HL-60/S4 treated with retinoic acid at 250 ng/mL for 4 days and 3 days (cell line): ENCODE measurements around the gene SHF.

Source experiments
- in situ Hi-C: fragments of 300-500 bp; cut with MboI; formaldehyde crosslinking; loops from 2 replicates; pipeline ENCODE4 v1.7.0; 2022; ENCODE audit warnings: low sequenced_read_pairs

Gene SHF

GRCh38 chr15:45200001-45200798, 12.4 kb upstream of the SHF start:
- in situ Hi-C loops, result no loop called here

GRCh38 chr15:45199136-45199810, 11.5 kb upstream of the SHF start:
- in situ Hi-C loops, result no loop called here

GRCh38 chr15:45198337-45199135, 10.8 kb upstream of the SHF start:
- in situ Hi-C loops, result no loop called here

- in situ Hi-C loops, result no loop called here
Measured at GRCh38 chr15:45197512-45197911, 9.7 kb upstream of the SHF start.

- in situ Hi-C loops, result no loop called here
Measured at GRCh38 chr15:45187578-45187893, 230 bp downstream of the SHF start.

- in situ Hi-C loops, result no loop called here
Measured at GRCh38 chr15:45186771-45187577, 792 bp downstream of the SHF start.

- in situ Hi-C loops, result no loop called here
Measured at GRCh38 chr15:45185903-45186770, 1.6 kb downstream of the SHF start.

- in situ Hi-C loops, result no loop called here
Measured at GRCh38 chr15:45185069-45185779, 2.5 kb downstream of the SHF start.

- in situ Hi-C loops, result no loop called here
Measured at GRCh38 chr15:45184562-45185041, 3.2 kb downstream of the SHF start.

- in situ Hi-C loops, result no loop called here
Measured at GRCh38 chr15:45183511-45183910, 4.3 kb downstream of the SHF start.

GRCh38 chr15:45182996-45183395, 4.8 kb downstream of the SHF start:
- in situ Hi-C loops, result no loop called here

GRCh38 chr15:45181491-45182285, 6.1 kb downstream of the SHF start:
- in situ Hi-C loops, result no loop called here

- in situ Hi-C loops, result no loop called here
Measured at GRCh38 chr15:45180648-45181436, 6.9 kb downstream of the SHF start.

GRCh38 chr15:45180201-45180600, 7.6 kb downstream of the SHF start:
- in situ Hi-C loops, result no loop called here

GRCh38 chr15:45179221-45179985, 8.4 kb downstream of the SHF start:
- in situ Hi-C loops, result no loop called here

- in situ Hi-C loops, result no loop called here
Measured at GRCh38 chr15:45177285-45177684, 10.5 kb downstream of the SHF start.

- in situ Hi-C loops, result no loop called here
Measured at GRCh38 chr15:45174577-45174976, 13.2 kb downstream of the SHF start.
